ENCODE data around the gene KDR. TPM values are rescaled to one million over a fixed set of nuclear protein-coding genes. Genes with fewer than 3 reads are reported as not detected.

Gene KDR
- total and polyA plus RNA-seq, 9 of the 15 experiments (the other 6 are each of a cell fraction or from before 2014, with no cell fraction given): 0.13 TPM; not detected in 8

DNA sequence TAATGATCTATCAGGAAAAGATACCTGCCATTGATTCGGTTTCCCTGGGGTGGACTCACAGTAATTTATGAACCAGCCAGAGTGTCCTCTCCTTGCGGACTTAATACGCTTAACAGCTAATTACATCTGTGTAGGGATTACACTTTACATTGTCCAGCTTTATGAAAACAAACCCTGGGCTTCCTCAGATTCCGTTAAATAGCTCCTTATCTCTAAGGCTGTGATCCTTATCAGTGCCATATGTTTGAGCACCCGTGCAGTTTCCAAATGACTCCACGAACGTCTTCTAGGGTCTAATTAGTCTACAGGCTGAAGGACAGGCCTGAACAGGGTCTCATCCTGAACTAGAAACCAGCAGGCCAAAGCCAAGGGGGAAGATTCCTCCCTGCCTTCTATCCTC lies 56.9 kb downstream of the KDR start:
- FAIRE-seq: no peak

DNA sequence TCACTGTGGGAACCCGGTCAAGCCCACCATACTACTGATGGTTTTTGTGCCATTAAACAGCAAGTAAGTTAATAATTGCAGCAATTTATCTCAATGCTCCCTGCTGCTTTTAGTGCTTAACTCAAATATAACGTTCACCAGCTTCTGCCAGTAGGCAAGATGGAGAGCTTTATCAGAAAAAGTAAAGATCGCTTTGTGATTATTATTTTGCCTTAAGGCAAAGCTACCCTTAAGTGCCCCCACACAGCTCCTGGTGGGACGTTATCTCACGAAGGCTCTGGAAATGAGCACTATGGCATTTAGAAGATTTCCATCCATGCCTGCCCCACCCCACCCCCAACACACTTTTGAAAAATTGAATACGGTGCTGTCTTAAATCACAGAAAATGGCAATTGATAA lies 59.4 kb downstream of the KDR start:
- intact Hi-C loops (cut with micrococcal nuclease): no loop called here
- CTCF ChIA-PET (ENCODE audit: low intra/inter-chr PET ratio): no interaction called here
- no peak for TF ChIP-seq STAT5A (IDR thresholded peaks at IDR 0.05; ENCODE audit: borderline replicate concordance, low read length)
- TF ChIP-seq HDAC2 (IDR thresholded peaks at IDR 0.05): no peak
- no peak for TF ChIP-seq RB1 (IDR thresholded peaks at IDR 0.05; ENCODE audit: low read depth)
- TF ChIP-seq, protein P1, sequence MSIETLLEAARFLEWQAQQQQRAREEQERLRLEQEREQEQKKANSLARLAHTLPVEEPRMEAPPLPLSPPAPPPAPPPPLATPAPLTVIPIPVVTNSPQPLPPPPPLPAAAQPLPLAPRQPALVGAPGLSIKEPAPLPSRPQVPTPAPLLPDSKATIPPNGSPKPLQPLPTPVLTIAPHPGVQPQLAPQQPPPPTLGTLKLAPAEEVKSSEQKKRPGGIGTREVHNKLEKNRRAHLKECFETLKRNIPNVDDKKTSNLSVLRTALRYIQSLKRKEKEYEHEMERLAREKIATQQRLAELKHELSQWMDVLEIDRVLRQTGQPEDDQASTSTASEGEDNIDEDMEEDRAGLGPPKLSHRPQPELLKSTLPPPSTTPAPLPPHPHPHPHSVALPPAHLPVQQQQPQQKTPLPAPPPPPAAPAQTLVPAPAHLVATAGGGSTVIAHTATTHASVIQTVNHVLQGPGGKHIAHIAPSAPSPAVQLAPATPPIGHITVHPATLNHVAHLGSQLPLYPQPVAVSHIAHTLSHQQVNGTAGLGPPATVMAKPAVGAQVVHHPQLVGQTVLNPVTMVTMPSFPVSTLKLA (conservative IDR thresholded peaks at IDR 0.05): no peak
- TF ChIP-seq, protein P2, sequence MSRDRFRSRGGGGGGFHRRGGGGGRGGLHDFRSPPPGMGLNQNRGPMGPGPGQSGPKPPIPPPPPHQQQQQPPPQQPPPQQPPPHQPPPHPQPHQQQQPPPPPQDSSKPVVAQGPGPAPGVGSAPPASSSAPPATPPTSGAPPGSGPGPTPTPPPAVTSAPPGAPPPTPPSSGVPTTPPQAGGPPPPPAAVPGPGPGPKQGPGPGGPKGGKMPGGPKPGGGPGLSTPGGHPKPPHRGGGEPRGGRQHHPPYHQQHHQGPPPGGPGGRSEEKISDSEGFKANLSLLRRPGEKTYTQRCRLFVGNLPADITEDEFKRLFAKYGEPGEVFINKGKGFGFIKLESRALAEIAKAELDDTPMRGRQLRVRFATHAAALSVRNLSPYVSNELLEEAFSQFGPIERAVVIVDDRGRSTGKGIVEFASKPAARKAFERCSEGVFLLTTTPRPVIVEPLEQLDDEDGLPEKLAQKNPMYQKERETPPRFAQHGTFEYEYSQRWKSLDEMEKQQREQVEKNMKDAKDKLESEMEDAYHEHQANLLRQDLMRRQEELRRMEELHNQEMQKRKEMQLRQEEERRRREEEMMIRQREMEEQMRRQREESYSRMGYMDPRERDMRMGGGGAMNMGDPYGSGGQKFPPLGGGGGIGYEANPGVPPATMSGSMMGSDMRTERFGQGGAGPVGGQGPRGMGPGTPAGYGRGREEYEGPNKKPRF (IDR thresholded peaks at IDR 0.05; ENCODE audit: low read depth, low read length): no peak

More for the DNA sequence above, 56.9 kb downstream of the KDR start:
- no peak overlapping the region for H3K9ac ChIP-seq (ENCODE audit: insufficient read depth in 1 of 2, low read depth in 2 of 2, low read length in 2 of 2)
- whole genome bisulfite sequencing (ENCODE audit: insufficient coverage, low coverage, missing lambda C conversion rate): 5% methylated on average over 7 of the region's 7 CpGs
- CTCF ChIA-PET (ENCODE audit: low intra/inter-chr PET ratio): no interaction called here
- H3K27me3 ChIP-seq (ENCODE audit: control insufficient read depth in 2 of 2, insufficient read depth in 2 of 2, low read length in 2 of 2): no peaks in the 10 kb centered on the region
- intact Hi-C loops (cut with micrococcal nuclease): no loop called here
- ATAC-seq (no peak), DNase-seq (ENCODE audit: extremely low read depth in 1 of 4, low spot score in 3 of 4) (no peak)
- POLR2A ChIA-PET: no interaction called here
- H4K20me1 ChIP-seq (replicated peaks; ENCODE audit: control insufficient read depth, insufficient read depth, low read length): no peaks in the 10 kb centered on the region
- H3K9me1 ChIP-seq (ENCODE audit: control insufficient read depth, insufficient read depth, low read length): no peaks in the 10 kb centered on the region
- in situ Hi-C loops (cut with MboI): no loop called here
- H3K4me3 ChIP-seq: no peak overlapping the region
- no peaks in the 10 kb centered on the region for H3K36me3 ChIP-seq (ENCODE audit: control insufficient read depth, insufficient read depth, low read length)
- no TSS peak for BruUV-seq (replicated peaks)
- no peak overlapping the region for H3K27ac ChIP-seq (ENCODE audit: extremely low read depth, low read depth, low read length)
- H3K79me2 ChIP-seq (ENCODE audit: control insufficient read depth, insufficient read depth, low read length): no peaks in the 10 kb centered on the region
- H3K4me1 ChIP-seq (replicated peaks in 1 of 2; ENCODE audit: control insufficient read depth in 2 of 2, insufficient read depth in 2 of 2, low read length in 2 of 2): no peaks in the 10 kb centered on the region
- no peak overlapping the region for H3K4me2 ChIP-seq (ENCODE audit: insufficient read depth, low read length)
- TF ChIP-seq PHF8 (IDR thresholded peaks at IDR 0.05; ENCODE audit: borderline replicate concordance, low read length) (no peak), ZNF316 (IDR thresholded peaks at IDR 0.05) (no peak), PTRF (tag; IDR thresholded peaks at IDR 0.05) (no peak), BRCA1 (IDR thresholded peaks at IDR 0.05) (no peak), BRCA1 (CRISPR knock-in tag; IDR thresholded peaks at IDR 0.05) (no peak)
- TF ChIP-seq, protein P3, sequence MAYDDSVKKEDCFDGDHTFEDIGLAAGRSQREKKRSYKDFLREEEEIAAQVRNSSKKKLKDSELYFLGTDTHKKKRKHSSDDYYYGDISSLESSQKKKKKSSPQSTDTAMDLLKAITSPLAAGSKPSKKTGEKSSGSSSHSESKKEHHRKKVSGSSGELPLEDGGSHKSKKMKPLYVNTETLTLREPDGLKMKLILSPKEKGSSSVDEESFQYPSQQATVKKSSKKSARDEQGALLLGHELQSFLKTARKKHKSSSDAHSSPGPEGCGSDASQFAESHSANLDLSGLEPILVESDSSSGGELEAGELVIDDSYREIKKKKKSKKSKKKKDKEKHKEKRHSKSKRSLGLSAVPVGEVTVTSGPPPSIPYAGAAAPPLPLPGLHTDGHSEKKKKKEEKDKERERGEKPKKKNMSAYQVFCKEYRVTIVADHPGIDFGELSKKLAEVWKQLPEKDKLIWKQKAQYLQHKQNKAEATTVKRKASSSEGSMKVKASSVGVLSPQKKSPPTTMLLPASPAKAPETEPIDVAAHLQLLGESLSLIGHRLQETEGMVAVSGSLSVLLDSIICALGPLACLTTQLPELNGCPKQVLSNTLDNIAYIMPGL (CRISPR knock-in tag; IDR thresholded peaks at IDR 0.05): no peak
- no peaks in the 10 kb centered on the region for H3K9me3 ChIP-seq (replicated peaks; ENCODE audit: control insufficient read depth, insufficient read depth, low read depth, low read length)
- H2AFZ ChIP-seq (ENCODE audit: low read depth, low read length): no peak overlapping the region

More for the DNA sequence above, 59.4 kb downstream of the KDR start:
- in situ Hi-C loops (cut with MboI): no loop called here
- Histone ChIP-seq H3K4me3 (no peak overlapping the region), H3K9ac (ENCODE audit: insufficient read depth in 1 of 2, low read depth in 2 of 2, low read length in 2 of 2) (no peak overlapping the region), H3K4me1 (replicated peaks in 1 of 2; ENCODE audit: control insufficient read depth in 2 of 2, insufficient read depth in 2 of 2, low read length in 2 of 2) (no peaks in the 10 kb centered on the region), H3K27me3 (ENCODE audit: control insufficient read depth in 2 of 2, insufficient read depth in 2 of 2, low read length in 2 of 2) (no peaks in the 10 kb centered on the region), H3K4me2 (ENCODE audit: insufficient read depth, low read length) (no peak overlapping the region), H3K79me2 (ENCODE audit: control insufficient read depth, insufficient read depth, low read length) (no peaks in the 10 kb centered on the region), H3K36me3 (ENCODE audit: control insufficient read depth, insufficient read depth, low read length) (no peaks in the 10 kb centered on the region), H3K9me1 (ENCODE audit: control insufficient read depth, insufficient read depth, low read length) (no peaks in the 10 kb centered on the region), H2AFZ (ENCODE audit: low read depth, low read length) (no peak overlapping the region), H3K27ac (ENCODE audit: extremely low read depth, low read depth, low read length) (no peak overlapping the region), H3K9me3 (replicated peaks; ENCODE audit: control insufficient read depth, insufficient read depth, low read depth, low read length) (no peaks in the 10 kb centered on the region), H4K20me1 (replicated peaks; ENCODE audit: control insufficient read depth, insufficient read depth, low read length) (no peaks in the 10 kb centered on the region)
- no TSS peak for BruUV-seq (replicated peaks)
- no peak for FAIRE-seq
- DNase-seq (ENCODE audit: extremely low read depth in 1 of 4, low spot score in 3 of 4): no peak
- ATAC-seq: no peak
- POLR2A ChIA-PET: no interaction called here
- WGBS (ENCODE audit: insufficient coverage, low coverage, missing lambda C conversion rate): 0% methylated on average over 6 of the region's 6 CpGs
